ENCODE results near the gene ANO2.

The ANO2 gene

DNA sequence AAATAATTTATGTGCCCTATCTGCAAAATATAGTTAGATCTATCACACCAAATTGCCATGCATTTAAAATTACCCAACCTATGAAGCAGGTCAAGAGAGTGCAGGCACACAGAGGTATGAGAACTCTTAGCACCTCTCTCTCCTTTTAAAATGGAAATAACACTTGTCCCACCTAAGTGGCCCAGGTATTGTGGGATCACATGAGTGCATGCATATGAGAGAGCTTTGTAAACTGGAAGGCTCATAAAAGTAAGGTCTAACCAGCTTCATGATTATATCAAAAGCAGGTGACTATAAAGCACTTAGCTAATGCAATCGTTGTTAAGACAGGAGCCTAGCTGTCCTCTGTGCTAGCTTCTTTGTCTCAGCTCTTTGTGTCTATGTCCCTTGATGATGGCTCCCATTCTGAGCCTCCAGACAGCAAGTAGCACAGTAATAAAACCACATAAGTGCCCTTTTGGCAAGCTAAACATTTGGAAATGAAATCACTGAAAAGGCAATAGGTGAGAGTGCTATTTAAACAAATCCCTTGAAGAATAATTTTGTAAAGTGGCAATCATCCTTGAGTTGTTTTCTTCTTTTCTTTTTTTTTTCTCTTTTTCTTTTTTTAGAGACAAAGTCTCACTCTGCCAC, 294.1 kb downstream of the ANO2 start:
- no peak for DNase-seq

DNA sequence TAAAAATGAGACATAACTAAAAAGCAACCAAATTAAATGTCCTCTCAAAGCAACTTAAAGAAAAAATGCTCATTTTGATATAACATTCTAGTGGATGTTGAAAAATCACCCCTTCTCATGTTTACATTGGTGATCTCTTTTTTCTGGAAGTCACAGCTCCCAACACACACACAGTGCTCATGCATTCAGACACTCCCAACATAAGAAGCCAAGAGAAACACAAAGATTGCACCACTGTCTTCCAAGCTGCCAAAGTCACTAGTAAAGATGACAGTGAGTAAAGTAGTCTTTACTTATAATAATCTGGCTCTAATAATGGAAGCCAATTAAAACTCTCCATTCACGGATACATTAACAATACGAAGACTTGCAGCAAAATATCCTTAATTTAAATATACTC, 294.8 kb downstream of the ANO2 start:
- DNase-seq, result no peak

DNA sequence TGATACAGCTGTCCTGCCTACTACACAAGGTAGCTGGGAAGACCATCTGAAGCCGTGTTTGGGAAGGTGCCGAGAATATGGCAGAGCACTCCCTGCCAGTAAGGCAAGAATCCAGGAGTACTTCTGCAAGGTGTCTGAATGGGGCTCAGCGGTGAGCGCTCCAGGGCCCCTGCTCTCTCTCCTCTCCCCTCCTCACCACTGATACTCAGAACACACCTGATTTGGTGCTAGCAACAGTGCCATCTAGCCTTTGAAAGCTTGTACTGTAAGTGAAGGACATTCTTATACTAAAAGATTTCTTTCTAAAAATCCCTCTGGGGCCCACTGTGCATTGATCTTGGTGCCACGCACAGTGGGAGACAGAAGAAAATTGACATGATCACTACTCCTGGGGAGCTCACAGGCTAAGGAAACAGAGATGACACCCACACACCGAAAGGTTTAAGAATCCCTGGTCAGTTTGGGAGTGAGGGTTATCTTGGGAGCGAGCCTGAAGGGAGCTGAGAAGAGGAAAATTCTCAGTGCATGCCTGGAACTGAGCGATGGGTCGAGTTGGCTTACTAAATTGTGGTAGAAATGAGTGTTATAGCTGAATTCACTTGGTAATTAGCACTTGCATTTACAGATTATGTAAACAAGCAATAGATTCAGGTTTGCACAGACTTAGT, 296.2 kb downstream of the ANO2 start:
- DNase-seq, result no peak

DNA sequence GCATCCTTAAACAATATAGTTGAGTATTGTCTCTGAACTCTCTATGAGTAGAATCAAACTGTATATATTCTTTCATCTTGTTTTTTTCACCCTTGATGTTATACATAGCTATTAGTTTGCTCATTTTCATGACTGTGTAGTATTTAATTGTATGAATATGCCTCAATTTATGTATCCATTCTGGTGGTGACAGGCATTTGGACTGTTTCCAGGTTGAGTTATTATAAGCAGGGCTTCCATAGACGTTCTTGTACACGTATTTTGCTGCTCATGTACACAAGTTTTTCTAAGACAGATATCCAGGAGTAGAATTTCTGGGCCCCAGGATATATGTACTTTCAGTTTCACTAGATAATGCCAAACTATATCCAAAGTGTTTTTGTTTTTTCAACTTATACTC, 301.8 kb downstream of the ANO2 start:
- DNase-seq, result no peak

DNA sequence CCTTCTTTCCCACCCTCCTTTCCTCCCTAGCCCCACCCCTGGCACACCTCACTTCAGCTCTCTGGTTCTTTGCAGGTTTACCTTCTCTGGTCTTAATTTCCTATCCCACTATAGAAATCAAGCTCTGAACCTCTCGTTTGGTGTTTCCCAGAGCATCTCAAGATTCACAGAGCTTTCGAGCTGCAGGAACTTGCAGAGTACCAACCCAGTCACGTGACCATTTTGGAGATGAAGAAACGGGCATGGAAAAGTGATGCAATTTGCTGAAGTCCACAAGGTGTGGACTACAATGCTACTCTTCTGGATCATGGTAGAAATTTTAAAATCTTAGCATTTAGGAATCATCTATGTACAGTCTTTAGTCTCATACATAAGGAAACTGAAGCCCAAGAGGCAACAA, 307.4 kb downstream of the ANO2 start:
- no peak for DNase-seq

DNA sequence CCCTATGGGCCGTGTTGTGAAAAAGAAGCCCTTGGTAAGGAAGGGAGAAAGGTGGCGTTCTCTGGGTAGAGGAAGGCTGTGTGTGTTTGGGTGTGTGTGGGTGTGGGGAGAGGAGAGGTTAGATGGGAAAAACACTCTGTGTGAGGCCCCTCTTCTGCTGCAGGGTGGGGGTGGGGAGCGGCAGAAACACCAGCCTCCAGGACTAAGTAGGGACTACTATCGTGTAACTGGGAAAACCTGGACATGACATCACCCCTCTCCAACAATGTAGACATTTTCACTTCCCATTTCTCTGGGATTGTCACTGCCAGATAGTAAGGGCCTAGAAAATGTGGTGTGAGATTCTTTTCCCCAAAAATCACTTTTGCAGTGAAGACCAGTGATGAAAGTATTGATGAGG, 308.2 kb downstream of the ANO2 start:
- no peak for DNase-seq

DNA sequence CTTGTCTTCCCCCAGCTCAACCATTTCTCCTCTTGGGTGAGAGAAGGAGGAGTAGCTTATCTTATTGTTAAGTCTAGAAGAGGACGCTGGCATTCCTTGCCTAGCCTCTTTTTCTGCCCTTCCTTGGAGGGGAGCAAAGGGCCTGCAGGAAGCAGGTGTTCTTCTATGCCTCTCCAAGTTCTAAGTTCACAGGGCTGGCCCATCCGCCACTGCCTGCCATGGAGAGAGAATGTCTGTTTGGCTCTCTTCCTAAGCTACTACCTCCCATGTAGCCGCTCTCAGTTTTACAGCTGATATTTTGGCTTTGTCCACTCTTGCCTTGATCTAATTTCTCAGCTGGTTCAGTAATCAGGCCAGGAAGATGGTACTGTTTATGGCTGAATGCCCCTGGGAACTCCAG, 312.0 kb downstream of the ANO2 start:
- no peak for DNase-seq

DNA sequence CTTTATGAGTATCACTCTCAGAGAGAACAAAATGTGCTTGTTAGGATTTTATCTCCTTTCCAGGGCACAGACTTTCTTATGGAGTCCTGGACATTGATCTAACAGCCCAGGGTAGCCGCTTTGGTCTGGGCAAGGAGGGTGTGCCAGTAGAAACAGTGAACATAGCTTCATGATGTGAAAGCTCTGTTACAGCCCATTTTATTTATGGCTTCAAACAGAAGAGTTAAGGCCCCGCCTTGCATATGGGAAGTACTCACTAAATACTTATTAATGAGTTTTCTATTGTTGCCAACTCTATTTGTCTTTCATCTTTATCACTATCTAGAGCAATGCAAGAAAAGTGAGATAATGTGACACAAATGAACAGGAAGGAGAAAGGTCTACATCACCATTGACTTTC, 312.6 kb downstream of the ANO2 start:
- DNase-seq, result no peak

DNA sequence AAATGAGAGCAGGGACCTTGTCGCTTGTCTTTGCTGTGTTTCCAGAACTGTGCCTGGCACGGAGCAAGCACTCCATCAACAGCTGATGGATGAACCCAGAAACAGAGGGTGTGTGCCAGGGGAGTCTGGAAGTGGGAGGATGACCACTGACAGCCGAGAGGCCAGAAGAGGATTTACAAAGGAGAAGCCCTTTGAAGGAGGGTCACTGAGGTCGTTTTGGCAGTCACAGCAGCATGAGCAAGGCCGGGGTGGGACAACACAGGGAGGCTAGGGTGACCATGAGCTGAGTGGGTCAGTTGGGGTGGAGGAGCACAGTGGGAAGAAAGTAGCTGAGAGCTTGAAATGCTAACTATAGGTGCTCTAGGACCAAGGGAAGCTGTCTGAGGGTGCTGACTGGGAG, 313.6 kb downstream of the ANO2 start:
- DNase-seq, result no peak

DNA sequence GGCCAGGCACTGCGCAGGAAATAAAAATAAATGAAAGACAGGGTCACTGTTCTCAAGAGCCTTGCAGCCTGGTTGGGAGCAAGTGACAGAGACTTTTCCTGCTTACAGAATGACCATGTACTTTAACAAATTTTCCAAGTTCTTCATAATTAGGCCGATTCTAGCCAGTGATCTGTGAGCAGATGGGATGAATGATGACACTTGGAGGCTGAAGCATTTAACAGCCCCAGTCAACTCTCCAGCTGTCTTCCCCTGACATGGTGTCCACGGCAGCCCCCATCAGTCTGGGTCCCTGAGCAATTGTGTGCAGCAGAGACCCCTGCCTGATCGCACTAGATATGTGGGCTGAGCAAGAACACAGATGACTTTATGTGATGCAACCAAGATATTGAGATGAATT, 314.3 kb downstream of the ANO2 start:
- DNase-seq, result no peak

DNA sequence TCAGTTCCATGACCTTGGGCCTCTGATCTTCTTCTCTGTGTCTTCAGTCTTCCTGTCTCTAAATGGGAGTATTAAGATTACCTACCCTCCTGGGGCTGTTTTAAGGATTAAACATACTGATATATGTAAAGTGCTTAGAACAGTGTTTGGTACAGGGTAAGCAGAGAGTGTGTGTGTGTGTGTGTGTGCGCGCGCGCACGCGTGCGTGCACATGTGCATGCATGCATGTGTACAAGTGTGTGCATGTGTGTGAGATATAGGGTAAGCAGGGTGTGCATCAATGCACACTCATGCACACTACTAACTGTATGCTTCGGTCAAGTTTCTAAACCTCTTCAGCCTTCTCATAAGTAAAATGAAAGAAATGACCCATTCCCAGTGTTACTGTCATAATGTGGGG, 316.6 kb downstream of the ANO2 start:
- no peak for DNase-seq

DNA sequence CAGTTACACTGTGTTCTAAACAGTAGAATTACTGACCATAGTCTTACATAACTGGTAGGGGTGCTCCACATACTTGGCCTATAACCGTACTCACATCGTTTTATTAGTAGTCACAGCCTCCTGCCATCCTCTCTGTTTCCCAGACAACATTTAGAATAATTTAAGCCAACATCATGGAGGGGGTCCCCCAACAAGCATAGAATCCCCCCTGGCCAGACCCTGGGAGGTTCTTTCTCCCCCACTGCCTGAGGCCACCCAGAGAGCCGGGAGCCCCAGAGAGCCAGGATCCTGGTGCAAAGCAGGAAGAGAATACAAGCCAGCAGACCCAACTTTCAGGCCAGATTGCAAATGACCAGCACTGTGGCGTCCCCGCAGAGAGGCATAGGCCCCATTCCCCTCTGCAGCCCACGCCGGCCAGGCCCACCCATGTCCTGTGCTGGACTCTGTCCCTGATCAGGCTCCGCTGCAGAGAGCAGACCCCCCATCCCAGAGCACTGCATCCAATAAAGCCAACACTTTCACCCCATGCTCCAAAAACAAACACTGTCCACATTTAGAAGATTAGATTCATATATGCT, 317.9 kb downstream of the ANO2 start:
- DNase-seq, result no peak

DNA sequence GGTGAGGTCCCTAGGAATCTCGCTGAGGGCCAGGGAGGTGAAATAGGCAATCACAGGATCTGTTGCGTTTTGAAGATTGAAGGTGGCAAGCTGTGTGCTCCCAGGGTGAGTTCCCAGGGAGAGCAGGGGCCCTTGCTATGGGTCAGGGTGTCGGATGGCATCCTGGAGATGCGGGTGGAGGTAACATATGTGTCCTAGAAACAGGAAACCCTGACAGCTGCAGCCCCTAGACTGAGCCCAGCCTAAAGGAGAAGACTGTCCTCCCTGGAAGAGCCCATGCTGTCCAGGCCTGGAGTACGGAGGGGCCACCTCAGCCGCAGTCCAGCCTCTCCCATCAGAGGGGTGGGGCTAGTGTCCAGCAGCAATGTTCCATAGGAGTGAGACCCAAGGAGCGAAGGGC, 318.9 kb downstream of the ANO2 start:
- no peak for DNase-seq

DNA sequence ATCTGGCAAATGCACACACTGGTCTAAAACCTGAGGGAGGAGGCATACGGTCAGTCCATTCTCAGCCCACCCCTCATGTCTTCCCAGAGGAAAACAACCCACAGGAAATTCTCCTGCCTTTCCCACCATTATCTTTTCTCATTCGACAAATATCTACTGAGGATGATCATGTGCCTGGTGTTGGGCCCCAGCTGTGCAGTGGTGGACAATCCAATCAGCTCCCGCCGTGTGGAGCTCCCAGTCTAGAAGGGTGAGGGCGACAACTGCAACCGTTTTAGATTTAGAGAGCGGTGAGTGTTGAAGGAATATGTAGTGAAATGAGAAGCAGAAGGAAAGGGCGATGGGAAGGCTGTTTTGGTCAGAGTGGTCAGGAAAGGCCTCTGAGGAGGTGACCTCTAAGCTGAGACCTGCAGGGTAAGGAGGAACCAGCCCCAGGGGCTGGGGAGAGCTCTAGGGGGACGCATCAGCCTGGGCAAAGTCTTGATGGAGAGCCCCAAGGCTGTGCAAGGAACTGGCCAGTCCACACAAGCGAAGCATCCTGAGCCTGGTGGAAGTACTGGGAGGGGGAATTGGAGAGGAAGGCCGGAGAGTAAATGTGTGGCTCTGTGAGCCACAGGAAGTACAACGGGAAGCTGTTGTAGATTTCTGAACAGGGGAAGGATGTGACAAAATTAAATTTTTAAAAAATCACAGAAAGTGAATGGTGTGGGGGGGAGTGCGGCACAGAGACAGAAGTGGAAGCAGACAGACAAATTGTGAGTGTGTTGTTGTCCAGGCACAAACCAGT, 320.4 kb downstream of the ANO2 start:
- no peak for DNase-seq

DNA sequence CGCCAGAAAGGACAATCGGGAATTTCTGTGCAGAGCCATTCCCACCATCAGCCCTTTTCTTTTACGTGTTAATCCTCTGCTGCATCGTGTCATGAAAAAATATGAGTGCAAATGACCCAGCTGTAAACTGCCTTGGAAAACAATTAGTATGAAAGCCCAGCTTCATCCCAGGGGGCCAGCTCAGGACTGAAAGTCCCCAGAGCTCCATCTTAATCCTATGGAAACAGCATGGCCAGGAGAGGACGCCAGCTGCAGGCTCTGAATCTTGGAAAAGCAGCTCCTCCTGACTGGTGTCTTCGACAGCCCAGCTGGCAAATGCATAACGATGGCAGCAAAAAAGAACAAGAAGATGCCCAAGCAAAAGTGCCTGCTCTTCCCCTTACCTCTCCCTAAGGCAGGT, 321.6 kb downstream of the ANO2 start:
- DNase-seq, result no peak

DNA sequence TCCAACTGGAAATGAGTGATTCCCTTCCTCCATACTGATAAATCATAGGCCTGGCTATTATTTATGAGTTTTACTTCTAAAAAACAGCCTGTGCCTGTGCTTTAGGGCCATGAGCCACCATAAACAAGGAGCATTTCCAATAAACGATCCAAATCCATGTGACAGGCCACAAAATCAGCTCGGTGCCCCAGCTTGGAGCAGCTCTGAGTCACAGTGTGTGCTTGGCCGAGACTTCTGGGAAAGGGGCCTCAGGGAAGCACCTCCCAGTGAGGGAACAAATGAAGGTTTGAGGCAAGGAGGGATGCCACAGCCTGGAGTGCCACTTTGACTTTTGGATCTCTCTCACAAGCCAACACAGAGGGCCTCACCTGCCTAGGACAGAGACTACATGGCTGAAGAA, 322.8 kb downstream of the ANO2 start:
- DNase-seq, result no peak

DNA sequence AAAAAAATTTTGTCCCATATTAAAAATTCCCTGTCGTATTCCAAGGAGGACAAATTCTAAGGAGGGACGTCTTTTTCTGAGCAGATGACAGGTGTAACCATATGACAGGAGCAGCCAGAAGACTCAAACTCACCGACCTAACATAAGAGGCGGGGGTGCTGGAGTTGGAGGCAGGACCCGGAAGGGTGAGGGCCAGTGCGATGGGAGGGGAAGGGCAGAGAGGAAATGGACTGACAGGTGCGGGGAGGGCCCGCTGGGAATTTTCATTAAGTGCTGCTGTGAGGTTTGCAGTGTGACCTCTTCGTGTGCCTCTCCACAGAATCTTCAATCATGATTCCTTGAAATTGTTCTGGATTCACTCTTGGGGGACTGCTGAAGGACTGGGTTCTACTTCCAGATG, 323.7 kb downstream of the ANO2 start:
- no peak for DNase-seq

DNA sequence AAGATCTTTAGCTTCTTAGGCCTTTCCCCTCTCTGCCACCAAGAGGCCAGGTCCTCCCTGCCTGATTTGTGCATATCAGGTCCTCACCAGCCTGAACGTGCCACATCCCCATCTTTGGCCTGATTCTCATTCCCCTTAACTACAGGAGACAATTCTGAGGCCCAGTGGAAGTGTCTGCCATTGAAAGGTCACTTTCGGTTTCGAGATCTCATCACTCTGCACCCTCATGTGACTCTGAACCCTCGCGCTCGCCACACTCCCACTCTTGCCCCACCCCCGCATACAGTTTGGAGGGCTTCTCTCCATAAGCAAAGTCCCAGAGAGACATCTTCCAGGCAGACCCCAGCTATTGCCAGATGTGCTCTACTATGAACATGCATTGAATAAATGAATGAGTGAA, 324.2 kb downstream of the ANO2 start:
- no peak for DNase-seq

DNA sequence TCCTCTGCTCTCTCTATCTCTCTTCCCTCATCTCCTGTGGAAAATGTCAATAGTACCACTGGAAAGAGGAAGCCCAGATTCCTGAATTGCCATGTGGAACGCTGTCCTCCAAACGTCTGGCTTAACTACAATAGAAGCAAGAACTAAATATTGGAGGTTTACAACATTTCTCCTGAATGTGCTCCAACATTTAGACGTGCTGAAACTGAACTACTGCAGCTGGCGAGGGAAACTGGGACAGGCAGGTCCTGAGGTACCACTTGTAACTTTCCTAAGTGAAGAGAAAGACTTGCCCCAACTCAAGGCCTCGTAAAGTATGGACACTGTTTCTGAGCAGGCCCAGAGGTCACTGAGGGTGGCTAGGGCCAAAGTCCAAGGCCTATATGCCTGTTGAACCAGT, 325.4 kb downstream of the ANO2 start:
- DNase-seq, result no peak

DNA sequence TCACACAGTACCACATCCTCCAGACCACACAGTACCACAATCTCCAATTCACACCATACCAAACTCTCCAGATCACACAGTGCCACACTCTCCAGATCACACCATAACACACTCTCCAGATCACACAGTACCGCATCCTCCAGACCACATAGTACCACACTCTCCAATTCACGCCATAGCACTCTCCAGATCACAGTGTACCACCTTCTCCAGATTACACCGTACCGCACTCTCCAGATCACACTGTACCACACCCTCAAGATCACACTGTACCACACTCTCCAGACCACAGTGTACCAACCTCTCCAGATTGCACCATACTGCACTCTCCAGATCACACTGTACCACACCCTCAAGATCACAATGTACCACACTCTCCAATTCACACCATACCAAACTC, 328.2 kb downstream of the ANO2 start:
- no peak for DNase-seq

DNA sequence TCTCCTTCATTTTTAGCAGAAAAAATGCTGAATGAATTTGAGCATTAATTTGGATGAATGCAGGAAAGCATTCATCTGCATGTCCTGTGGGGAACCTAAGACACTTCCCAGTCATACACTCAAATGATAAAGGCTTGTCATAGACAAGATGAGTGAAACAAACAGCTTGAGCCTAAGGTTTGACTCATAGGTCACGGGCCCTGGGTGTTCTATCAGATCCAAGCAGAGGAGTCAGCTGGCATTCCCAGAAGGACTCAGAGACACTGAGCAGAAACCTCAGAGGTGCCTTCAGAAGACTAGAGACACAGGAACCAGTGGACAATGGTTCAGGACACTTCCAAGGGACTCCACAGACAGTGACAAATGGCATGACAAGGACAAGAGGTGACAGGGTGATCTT, 329.3 kb downstream of the ANO2 start:
- DNase-seq, result no peak

DNA sequence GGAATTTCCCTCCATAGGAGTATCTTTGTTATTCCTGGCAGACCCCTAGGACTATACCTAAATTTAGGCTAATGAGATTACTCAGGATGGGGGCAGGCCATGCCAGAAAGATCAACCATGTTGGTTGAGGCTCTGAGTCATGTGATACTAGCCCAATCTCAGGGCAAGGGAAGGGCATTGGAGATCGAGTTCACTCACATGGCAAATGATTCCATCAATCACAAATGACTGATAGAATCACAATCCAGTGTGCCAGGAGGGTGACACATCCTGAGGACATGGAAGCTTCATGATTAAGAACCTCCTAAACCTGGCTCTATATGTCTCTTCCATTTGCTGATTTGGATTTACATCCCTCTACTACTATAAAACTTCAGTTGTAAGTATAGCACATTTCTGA, 330.8 kb downstream of the ANO2 start:
- no peak for DNase-seq

DNA sequence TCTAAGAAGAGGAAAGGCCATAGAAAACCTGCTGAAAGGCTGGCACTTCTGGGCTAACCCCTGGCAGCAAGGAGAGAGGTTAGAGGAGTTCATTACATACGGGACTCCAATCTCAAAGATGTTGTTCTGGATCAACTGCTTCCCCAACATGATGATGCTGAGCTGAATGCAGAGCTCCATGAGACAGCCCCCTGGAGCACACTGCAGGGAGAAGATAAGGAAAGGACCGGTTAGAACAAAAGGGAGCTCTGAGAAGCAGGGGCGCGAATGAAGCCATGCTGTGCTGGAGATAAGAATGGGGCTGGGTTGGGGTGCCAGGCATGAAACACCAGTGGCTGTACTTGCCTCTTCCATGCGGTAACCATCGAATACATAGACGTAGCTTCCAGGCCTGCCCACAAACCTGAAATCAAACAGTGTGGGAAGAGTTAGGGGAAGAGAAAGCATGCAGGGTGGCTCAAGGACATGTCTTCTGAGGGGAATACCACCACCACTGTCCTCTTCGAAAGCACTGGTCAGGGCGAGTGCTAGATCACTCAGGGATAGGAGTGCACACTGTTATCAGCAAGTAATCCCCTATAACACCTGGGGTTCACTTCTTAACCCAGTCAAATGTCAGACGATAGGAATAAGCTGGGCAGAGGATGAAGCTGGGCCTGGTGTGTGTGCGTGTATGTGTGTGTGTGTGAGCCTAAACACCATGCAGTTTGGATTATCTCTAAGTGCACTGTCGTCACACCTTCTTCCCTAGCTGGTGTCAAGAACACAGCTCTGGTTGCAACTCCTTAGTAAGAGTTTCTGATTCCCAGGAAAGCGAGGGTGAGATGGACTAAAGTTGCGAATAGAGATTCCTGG, 332.3 kb downstream of the ANO2 start:
- DNase-seq, result no peak

All from cortex of kidney (tissue), 1 donor.